HEK293T (cell line): ENCODE measurements around the gene UBE2N.

ENCODE experiments used
- CTBP1 ChIP-seq: fragments of 450-650 bp; IDR thresholded peaks from 2 replicates; pipeline ENCODE4 v1.6.1; 2016; ENCODE audit warnings: borderline replicate concordance
- L3MBTL2 ChIP-seq: fragments of 450-650 bp; conservative IDR thresholded peaks from 2 replicates; pipeline ENCODE4 v1.6.1; 2016; ENCODE audit warnings: mild to moderate bottlenecking

DNA sequence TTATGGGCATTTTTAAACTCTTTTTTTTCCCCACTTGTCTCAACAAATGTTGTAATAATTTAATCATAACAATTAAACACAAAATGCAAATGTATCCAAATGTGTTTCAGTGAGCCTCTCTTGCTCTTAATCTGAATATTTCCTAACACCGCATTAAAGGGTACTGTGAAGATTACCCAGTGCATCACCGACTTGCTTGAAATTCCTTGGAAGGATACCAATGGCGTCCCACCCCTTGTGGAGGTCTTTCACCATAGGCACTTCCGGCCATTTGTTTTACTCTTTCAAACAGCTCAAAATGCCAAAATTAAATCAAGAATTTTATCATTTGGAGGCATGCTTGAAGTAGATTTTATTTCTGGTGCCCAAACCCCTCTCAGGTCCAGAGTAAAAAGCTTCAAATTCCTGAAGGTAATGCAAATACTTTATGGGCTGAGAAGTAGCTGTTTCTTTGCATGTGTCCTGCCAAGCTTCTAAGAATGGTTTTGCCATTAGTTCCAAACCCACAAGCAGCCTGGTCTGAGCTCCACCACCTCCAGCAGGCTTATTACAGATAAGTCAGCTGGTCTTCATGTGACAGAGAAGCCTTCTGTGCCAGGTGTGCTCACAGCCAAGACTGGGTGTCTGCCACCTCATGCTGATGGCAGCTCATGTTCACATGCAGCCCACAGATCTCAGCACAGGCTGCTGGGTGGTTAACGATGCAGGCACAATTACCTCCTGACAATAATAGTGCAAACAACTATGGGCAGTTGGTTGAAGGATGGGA is 80.4 kb downstream of the UBE2N start:
- no peak for TF ChIP-seq CTBP1
- TF ChIP-seq L3MBTL2 = no peak
